ENCODE data around the gene KCNK15. TPM values are rescaled to one million over a fixed set of nuclear protein-coding genes. Genes with fewer than 3 reads are reported as not detected.

KCNK15 gene
- total and polyA plus RNA-seq, 2 donors (not counting 1 experiment from before 2014, with no cell fraction given), result 0.17 TPM; not detected in 1

- Histone ChIP-seq H3K27ac (ENCODE audit: low read length in 2 of 2) (no peak overlapping the region), H3K4me1 (ENCODE audit: control insufficient read depth in 2 of 2, insufficient read depth in 2 of 2, low read length in 2 of 2) (peaks cover 7 to 11% of the 10 kb centered on the region in 2 donors), H3K79me2 (ENCODE audit: control insufficient read depth, insufficient read depth, low read length) (no peaks in the 10 kb centered on the region), H3K36me3 (replicated peaks in 1 of 2; ENCODE audit: control extremely low read depth in 1 of 2, control insufficient read depth in 1 of 2, extremely low read depth in 1 of 2, insufficient read depth in 2 of 2, low read length in 1 of 2) (no peaks in the 10 kb centered on the region), H3K4me2 (replicated peaks; ENCODE audit: low read depth, low read length, poor library complexity, severe bottlenecking) (no peak overlapping the region), H3K4me3 (ENCODE audit: control extremely low read depth in 1 of 5, extremely low read depth in 1 of 5, insufficient read depth in 1 of 5, low read depth in 2 of 5, low read length in 4 of 5) (no peak overlapping the region), H3K9ac (ENCODE audit: low read length) (no peak overlapping the region), H3K27me3 (replicated peaks in 1 of 4; ENCODE audit: control extremely low read depth in 1 of 4, control insufficient read depth in 3 of 4, insufficient read depth in 4 of 4, low read length in 3 of 4) (peaks cover 0 to 7% (median 0%) of the 10 kb centered on the region in 4 experiments), H4K20me1 (ENCODE audit: control insufficient read depth, insufficient read depth, low read length, poor library complexity, severe bottlenecking) (no peaks in the 10 kb centered on the region), H3K9me3 (ENCODE audit: control extremely low read depth in 1 of 3, control insufficient read depth in 2 of 3, insufficient read depth in 1 of 3, low read length in 2 of 3) (no peaks in the 10 kb centered on the region), H2AFZ (ENCODE audit: insufficient read depth, low read depth, low read length, poor library complexity, severe bottlenecking) (no peak overlapping the region)
- H3K9me3 Mint-ChIP-seq (ENCODE audit: insufficient read depth), result no peaks in the 10 kb centered on the region
- peaks cover 18% of the 10 kb centered on the region for H3K4me1 Mint-ChIP-seq
- H3K27me3 Mint-ChIP-seq, result peaks cover 5% of the 10 kb centered on the region
- DNase-seq (no peak), ATAC-seq (ENCODE audit: low read depth) (no peak)
- POLR2A ChIA-PET, result no interaction called here
- intact Hi-C loops (cut with micrococcal nuclease), result no loop called here
- WGBS (ENCODE audit: insufficient coverage), result 95% methylated on average over 4 of the region's 7 CpGs
- no peak overlapping the region for H3K4me3 Mint-ChIP-seq
- TF ChIP-seq CTCF (IDR thresholded peaks at IDR 0.05) (no peak), EZH2 (IDR thresholded peaks at IDR 0.05; ENCODE audit: borderline replicate concordance, insufficient read depth, low read depth, low read length, poor library complexity, severe bottlenecking) (no peak)
- H3K27ac Mint-ChIP-seq, result no peak overlapping the region
- CTCF ChIA-PET, result interaction anchor here (0.6 to 1.9 kb wide), 2 partner anchors 16 to 17 kb away, joined by 3 to 4 read pairs; no protein-coding TSS in a partner anchor
These were observed 43.8 kb upstream of the KCNK15 start for GRCh38 chr20:44701858-44702256.

- Histone ChIP-seq H3K79me2 (ENCODE audit: control insufficient read depth, insufficient read depth, low read length) (no peaks in the 10 kb centered on the region), H3K4me2 (replicated peaks; ENCODE audit: low read depth, low read length, poor library complexity, severe bottlenecking) (peak overlapping the region; percentile 30), H3K9ac (ENCODE audit: low read length) (no peak overlapping the region), H3K36me3 (replicated peaks in 1 of 2; ENCODE audit: control extremely low read depth in 1 of 2, control insufficient read depth in 1 of 2, extremely low read depth in 1 of 2, insufficient read depth in 2 of 2, low read length in 1 of 2) (no peaks in the 10 kb centered on the region), H3K9me3 (ENCODE audit: control extremely low read depth in 1 of 3, control insufficient read depth in 2 of 3, insufficient read depth in 1 of 3, low read length in 2 of 3) (no peaks in the 10 kb centered on the region), H2AFZ (ENCODE audit: insufficient read depth, low read depth, low read length, poor library complexity, severe bottlenecking) (no peak overlapping the region), H4K20me1 (ENCODE audit: control insufficient read depth, insufficient read depth, low read length, poor library complexity, severe bottlenecking) (no peaks in the 10 kb centered on the region), H3K27me3 (replicated peaks in 1 of 4; ENCODE audit: control extremely low read depth in 1 of 4, control insufficient read depth in 3 of 4, insufficient read depth in 4 of 4, low read length in 3 of 4) (peaks cover 0 to 7% (median 0%) of the 10 kb centered on the region in 4 experiments), H3K4me3 (ENCODE audit: control extremely low read depth in 1 of 5, extremely low read depth in 1 of 5, insufficient read depth in 1 of 5, low read depth in 2 of 5, low read length in 4 of 5) (no peak overlapping the region), H3K4me1 (ENCODE audit: control insufficient read depth in 2 of 2, insufficient read depth in 2 of 2, low read length in 2 of 2) (peaks cover 7 to 11% of the 10 kb centered on the region in 2 donors), H3K27ac (ENCODE audit: low read length in 2 of 2) (no peak overlapping the region)
- intact Hi-C loops (cut with micrococcal nuclease), result no loop called here
- CTCF ChIA-PET, result interaction anchor here (0.7 to 1.9 kb wide), 3 partner anchors 17 to 20 kb away, joined by 3 to 4 read pairs (median 3); no protein-coding TSS in a partner anchor
- Mint-ChIP-seq H3K27me3 (peaks cover 5% of the 10 kb centered on the region), H3K27ac (peak overlapping the region; percentile 20), H3K4me3 (no peak overlapping the region), H3K9me3 (ENCODE audit: insufficient read depth) (no peaks in the 10 kb centered on the region), H3K4me1 (peaks cover 16% of the 10 kb centered on the region)
- POLR2A ChIA-PET, result no interaction called here
- 6% methylated on average over 6 of the region's 9 CpGs for WGBS (ENCODE audit: insufficient coverage)
- ATAC-seq (ENCODE audit: low read depth), result peak; percentile 77
- no peak for DNase-seq
- TF ChIP-seq CTCF (IDR thresholded peaks at IDR 0.05) (no peak), EZH2 (IDR thresholded peaks at IDR 0.05; ENCODE audit: borderline replicate concordance, insufficient read depth, low read depth, low read length, poor library complexity, severe bottlenecking) (no peak)
These were observed 42.9 kb upstream of the KCNK15 start for GRCh38 chr20:44702776-44703175.
